ENCODE results near the gene DCAF5.
"Not testable (repeated sequence)": the region's sequence is repeated elsewhere in the genome, so short reads cannot be mapped to it uniquely, and the experiment has no call there.

DCAF5 gene

DNA sequence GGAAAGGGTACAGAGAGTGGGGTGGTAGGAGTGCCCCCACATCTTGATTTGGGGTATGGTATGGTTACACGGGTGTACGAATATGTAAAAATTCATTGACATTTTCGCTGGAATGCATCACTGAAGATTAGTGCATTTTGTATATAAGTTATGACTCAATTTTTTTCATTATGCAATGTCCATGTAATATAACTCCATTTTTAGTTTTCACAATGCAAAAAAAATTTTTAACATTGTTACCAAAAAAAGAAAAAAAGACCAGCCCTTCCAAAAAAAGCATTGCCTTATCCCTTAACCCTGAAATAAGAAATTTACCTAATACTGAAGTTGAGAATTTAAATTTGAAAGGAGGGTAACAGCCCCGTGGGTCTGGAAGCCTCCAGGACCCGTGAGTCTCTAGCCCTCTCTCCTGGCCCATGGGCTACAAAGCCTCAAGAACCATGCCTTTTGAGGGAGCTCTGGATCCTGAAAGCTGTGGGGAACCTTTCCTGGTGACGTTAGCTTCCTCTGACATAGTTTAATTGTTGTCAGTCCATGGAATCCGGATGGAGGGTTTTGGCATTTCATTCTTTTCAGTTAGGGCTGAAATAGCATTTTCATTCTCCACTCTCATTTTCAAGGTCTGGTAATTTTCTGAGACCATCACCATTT, 118.2 kb downstream of the DCAF5 start:
- no peak overlapping the region for H3K9ac ChIP-seq (ENCODE audit: insufficient read length, low read depth)
- no peaks in the 10 kb centered on the region for H3K9me3 ChIP-seq (ENCODE audit: insufficient read depth, low read length)
- H3K4me3 ChIP-seq (ENCODE audit: insufficient read length, low read depth) = no peak overlapping the region
- H3K27me3 ChIP-seq (ENCODE audit: insufficient read depth, insufficient read length) = no peaks in the 10 kb centered on the region
- TF ChIP-seq ZNF274 (IDR thresholded peaks at IDR 0.05; ENCODE audit: low read depth, low read length) = no peak
- no peak for TF ChIP-seq SUZ12 (IDR thresholded peaks at IDR 0.05; ENCODE audit: extremely low read depth, insufficient read depth, insufficient read length)
- TF ChIP-seq YY1 (IDR thresholded peaks at IDR 0.05; ENCODE audit: insufficient read depth, insufficient read length) = no peak
- peaks cover 15% of the 10 kb centered on the region for H3K4me1 ChIP-seq (ENCODE audit: insufficient read depth, insufficient read length)
- DNase-seq (ENCODE audit: low read depth, low spot score) = no peak
- H3K36me3 ChIP-seq (ENCODE audit: insufficient read depth, insufficient read length, low read length) = no peaks in the 10 kb centered on the region

DNA sequence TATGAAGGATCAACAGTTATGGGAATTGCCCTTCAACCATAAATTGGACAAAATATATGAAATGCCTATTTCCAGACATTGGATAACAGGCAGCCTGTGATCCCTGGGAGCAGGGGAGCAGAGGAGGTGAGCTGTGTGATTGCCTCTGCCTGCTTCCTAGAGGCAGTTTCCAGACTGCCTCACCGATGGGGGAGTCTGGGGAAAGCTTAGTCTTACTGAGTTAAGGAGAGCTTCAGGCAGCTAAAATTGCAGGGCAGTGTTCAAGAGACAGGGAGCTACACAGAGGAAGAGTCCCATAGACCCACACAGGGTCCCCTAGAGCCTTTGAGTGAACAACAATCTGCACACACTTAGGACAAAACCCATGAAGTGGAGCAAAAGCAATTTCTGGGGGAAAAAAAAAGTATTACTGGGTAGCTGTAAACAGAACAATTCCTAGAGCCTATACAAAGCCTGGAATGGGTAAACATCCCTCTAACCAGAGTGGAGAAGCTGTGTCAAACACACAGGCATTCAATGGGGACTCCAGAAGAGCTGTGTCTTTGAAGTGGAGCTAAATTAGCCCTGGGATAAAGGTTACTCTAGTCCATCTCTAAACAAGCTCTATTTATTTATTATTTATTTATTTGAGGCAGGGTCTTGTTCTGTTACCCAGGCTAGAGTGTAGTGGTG, 125.5 kb downstream of the DCAF5 start:
- no peaks in the 10 kb centered on the region for H3K36me3 ChIP-seq (ENCODE audit: insufficient read depth, insufficient read length, low read length)
- TF ChIP-seq ZNF274 (IDR thresholded peaks at IDR 0.05; ENCODE audit: low read depth, low read length) = no peak
- TF ChIP-seq SUZ12 (IDR thresholded peaks at IDR 0.05; ENCODE audit: extremely low read depth, insufficient read depth, insufficient read length) = no peak
- TF ChIP-seq YY1 (IDR thresholded peaks at IDR 0.05; ENCODE audit: insufficient read depth, insufficient read length) = no peak
- no peaks in the 10 kb centered on the region for H3K9me3 ChIP-seq (ENCODE audit: insufficient read depth, low read length)
- H3K4me3 ChIP-seq (ENCODE audit: insufficient read length, low read depth) = no peak overlapping the region
- no peaks in the 10 kb centered on the region for H3K4me1 ChIP-seq (ENCODE audit: insufficient read depth, insufficient read length)
- no peaks in the 10 kb centered on the region for H3K27me3 ChIP-seq (ENCODE audit: insufficient read depth, insufficient read length)
- H3K9ac ChIP-seq (ENCODE audit: insufficient read length, low read depth) = no peak overlapping the region
- DNase-seq (ENCODE audit: low read depth, low spot score) = no peak

DNA sequence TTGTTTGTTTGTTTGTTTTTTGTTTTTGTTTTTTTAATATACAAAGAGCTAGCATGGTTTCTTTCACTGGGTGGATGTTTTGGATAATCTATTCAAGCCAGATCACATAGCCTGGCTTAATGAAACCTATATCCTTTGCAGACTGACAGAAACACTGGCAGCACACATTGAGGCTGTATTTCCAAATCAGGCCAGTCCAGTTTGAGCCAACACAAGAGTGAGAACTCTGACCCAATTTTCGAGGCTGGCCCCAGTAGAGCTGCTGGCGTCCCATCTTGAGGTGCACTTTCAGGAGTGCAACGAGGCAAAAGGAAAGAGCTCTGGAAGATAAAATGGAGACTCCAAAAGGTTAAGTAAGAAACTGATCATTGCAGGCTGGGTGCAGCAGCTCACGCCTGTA, 129.9 kb downstream of the DCAF5 start:
- DNase-seq (ENCODE audit: low read depth, low spot score) = no peak
- no peak for TF ChIP-seq ZNF274 (IDR thresholded peaks at IDR 0.05; ENCODE audit: low read depth, low read length)
- no peak for TF ChIP-seq SUZ12 (IDR thresholded peaks at IDR 0.05; ENCODE audit: extremely low read depth, insufficient read depth, insufficient read length)
- no peak for TF ChIP-seq YY1 (IDR thresholded peaks at IDR 0.05; ENCODE audit: insufficient read depth, insufficient read length)
- H3K9me3 ChIP-seq (ENCODE audit: insufficient read depth, low read length) = no peaks in the 10 kb centered on the region
- no peaks in the 10 kb centered on the region for H3K36me3 ChIP-seq (ENCODE audit: insufficient read depth, insufficient read length, low read length)
- H3K9ac ChIP-seq (ENCODE audit: insufficient read length, low read depth) = no peak overlapping the region
- H3K27me3 ChIP-seq (ENCODE audit: insufficient read depth, insufficient read length) = no peaks in the 10 kb centered on the region
- no peak overlapping the region for H3K4me3 ChIP-seq (ENCODE audit: insufficient read length, low read depth)
- H3K4me1 ChIP-seq (ENCODE audit: insufficient read depth, insufficient read length) = no peaks in the 10 kb centered on the region

DNA sequence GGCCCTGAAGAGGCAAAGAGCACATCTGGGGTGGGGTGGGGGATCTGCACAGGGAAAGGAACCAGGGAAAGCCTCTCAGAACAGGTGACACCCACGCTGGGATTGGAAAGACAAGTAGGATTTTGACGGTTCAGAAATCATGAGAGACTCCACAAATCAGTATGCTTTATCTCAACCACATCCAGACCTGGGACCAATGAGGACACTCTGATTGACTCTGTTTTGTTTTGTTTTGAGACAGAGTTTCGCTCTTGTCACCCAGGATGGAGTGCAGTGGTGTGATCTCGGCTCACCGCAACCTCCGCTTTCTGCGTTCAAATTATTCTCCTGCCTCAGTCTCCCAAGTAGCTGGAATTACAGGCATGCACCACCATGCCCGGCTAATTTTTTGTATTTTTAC, 130.8 kb downstream of the DCAF5 start:
- not testable (repeated sequence) for DNase-seq (ENCODE audit: low read depth, low spot score); H3K27me3 ChIP-seq (ENCODE audit: insufficient read depth, insufficient read length); H3K4me1 ChIP-seq (ENCODE audit: insufficient read depth, insufficient read length); H3K4me3 ChIP-seq (ENCODE audit: insufficient read length, low read depth); H3K9ac ChIP-seq (ENCODE audit: insufficient read length, low read depth); H3K36me3 ChIP-seq (ENCODE audit: insufficient read depth, insufficient read length, low read length); H3K9me3 ChIP-seq (ENCODE audit: insufficient read depth, low read length)

DNA sequence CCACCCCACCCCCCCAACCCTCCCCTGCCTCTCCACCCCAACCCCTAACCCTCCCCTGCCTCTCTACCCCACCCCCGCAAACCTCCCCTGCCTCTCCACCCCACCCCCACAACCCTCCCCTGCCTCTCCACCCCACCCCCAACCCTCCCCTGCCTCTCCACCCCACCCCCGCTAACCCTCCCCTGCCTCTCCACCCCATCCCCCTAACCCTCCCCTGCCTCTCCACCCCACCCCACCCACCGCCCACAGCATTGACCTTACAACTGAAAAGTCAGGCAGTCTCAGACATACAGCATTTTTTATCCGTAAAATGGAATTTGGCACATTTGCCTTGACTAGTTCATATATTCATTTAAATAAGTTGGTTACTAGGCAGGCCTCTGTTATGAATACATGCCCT, 135.2 kb downstream of the DCAF5 start:
- H3K4me1 ChIP-seq (ENCODE audit: insufficient read depth, insufficient read length) = peaks cover 5% of the 10 kb centered on the region
- no peaks in the 10 kb centered on the region for H3K9me3 ChIP-seq (ENCODE audit: insufficient read depth, low read length)
- H3K4me3 ChIP-seq (ENCODE audit: insufficient read length, low read depth) = no peak overlapping the region
- no peaks in the 10 kb centered on the region for H3K36me3 ChIP-seq (ENCODE audit: insufficient read depth, insufficient read length, low read length)
- no peak overlapping the region for H3K9ac ChIP-seq (ENCODE audit: insufficient read length, low read depth)
- TF ChIP-seq ZNF274 (IDR thresholded peaks at IDR 0.05; ENCODE audit: low read depth, low read length) (no peak), YY1 (IDR thresholded peaks at IDR 0.05; ENCODE audit: insufficient read depth, insufficient read length) (no peak), SUZ12 (IDR thresholded peaks at IDR 0.05; ENCODE audit: extremely low read depth, insufficient read depth, insufficient read length) (no peak)
- no peaks in the 10 kb centered on the region for H3K27me3 ChIP-seq (ENCODE audit: insufficient read depth, insufficient read length)
- DNase-seq (ENCODE audit: low read depth, low spot score) = no peak

DNA sequence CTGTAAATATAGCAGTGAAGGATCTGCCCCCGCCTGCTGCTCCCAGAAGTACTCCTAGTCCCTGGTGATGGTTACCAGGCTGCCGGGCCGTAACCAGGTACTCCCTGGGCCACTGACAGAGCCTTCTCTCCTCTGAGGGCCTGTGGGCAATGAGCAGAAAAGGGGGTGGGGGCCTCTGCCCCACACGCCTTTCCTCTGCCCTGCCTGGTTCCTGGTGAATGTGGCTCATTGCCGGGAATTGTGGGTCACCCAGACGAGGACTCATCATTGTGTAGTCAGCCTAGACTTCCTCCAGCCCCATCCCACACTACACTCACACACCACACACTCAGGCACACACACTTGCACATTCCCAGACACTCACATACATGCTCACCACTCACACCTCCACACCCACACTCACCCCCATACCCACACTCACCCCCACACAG, 138.1 kb downstream of the DCAF5 start:
- Histone ChIP-seq H3K36me3 (ENCODE audit: insufficient read depth, insufficient read length, low read length) (no peaks in the 10 kb centered on the region), H3K9ac (ENCODE audit: insufficient read length, low read depth) (no peak overlapping the region), H3K4me1 (ENCODE audit: insufficient read depth, insufficient read length) (peaks cover 5% of the 10 kb centered on the region), H3K27me3 (ENCODE audit: insufficient read depth, insufficient read length) (no peaks in the 10 kb centered on the region), H3K9me3 (ENCODE audit: insufficient read depth, low read length) (no peaks in the 10 kb centered on the region), H3K4me3 (ENCODE audit: insufficient read length, low read depth) (no peak overlapping the region)
- no peak for TF ChIP-seq ZNF274 (IDR thresholded peaks at IDR 0.05; ENCODE audit: low read depth, low read length)
- TF ChIP-seq YY1 (IDR thresholded peaks at IDR 0.05; ENCODE audit: insufficient read depth, insufficient read length) = no peak
- TF ChIP-seq SUZ12 (IDR thresholded peaks at IDR 0.05; ENCODE audit: extremely low read depth, insufficient read depth, insufficient read length) = no peak
- no peak for DNase-seq (ENCODE audit: low read depth, low spot score)

DNA sequence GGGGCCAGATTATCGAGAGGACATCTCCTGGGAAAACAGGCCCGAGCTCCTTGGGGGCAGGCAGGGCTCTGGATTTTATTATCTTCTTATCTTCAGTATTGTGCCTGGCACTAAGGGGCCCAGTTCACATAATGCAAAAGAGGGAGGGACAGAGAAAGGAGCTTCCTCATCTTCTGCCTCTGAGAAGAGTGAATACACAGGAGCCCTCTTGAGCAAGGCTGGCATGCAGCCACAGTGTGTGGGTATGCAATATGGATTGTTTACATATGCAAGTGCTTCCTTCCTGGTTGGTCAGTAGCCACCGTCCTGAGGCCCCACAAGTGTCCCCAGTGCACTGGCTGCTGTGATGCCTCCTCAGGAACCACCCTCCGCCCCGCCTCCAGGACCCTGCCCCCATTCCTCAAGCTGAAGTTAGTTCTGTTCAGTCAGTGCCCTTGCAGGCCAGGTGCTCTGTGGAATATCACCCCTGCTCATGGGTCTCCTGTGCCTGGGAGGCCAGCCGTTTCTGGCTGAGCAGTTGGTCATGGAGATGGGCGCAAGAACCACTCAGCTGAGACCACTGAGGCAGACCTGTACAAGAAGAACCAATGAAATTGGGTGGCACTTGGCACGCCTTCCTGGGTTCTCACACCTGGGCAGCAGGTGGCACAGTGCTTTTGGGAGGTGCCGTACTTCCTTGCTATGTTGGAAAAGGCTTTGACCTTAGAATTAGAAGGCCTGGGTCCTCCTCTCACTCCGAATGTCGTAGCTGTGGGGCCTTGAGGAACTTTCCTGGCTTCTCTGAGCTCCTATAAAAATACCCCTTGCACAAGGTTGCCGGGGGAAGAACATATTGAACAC, 138.8 kb downstream of the DCAF5 start:
- no peaks in the 10 kb centered on the region for H3K9me3 ChIP-seq (ENCODE audit: insufficient read depth, low read length)
- H3K27me3 ChIP-seq (ENCODE audit: insufficient read depth, insufficient read length) = no peaks in the 10 kb centered on the region
- H3K9ac ChIP-seq (ENCODE audit: insufficient read length, low read depth) = no peak overlapping the region
- no peak overlapping the region for H3K4me3 ChIP-seq (ENCODE audit: insufficient read length, low read depth)
- H3K4me1 ChIP-seq (ENCODE audit: insufficient read depth, insufficient read length) = peaks cover 5% of the 10 kb centered on the region
- no peak for DNase-seq (ENCODE audit: low read depth, low spot score)
- no peaks in the 10 kb centered on the region for H3K36me3 ChIP-seq (ENCODE audit: insufficient read depth, insufficient read length, low read length)
- TF ChIP-seq YY1 (IDR thresholded peaks at IDR 0.05; ENCODE audit: insufficient read depth, insufficient read length) = no peak
- TF ChIP-seq SUZ12 (IDR thresholded peaks at IDR 0.05; ENCODE audit: extremely low read depth, insufficient read depth, insufficient read length) = no peak
- TF ChIP-seq ZNF274 (IDR thresholded peaks at IDR 0.05; ENCODE audit: low read depth, low read length) = no peak

All from NT2/D1 (cell line).